Thoracic aorta (tissue), 2 donors: ENCODE data around the gene AP5S1. TPM values are rescaled to one million over a fixed set of nuclear protein-coding genes. Genes with fewer than 3 reads are reported as not detected.
A peak's percentile ranks its signal among the peaks of the same experiment; 100 is the strongest.
"Not testable (repeated sequence)": the region's sequence is repeated elsewhere in the genome, so short reads cannot be mapped to it uniquely, and the experiment has no call there.

Source experiments
- ATAC-seq: fragments of 150-250 bp; one replicate; pipeline ENCODE4 v1.8.0; 2017; ENCODE audit warnings: low read depth; ENCODE audit not compliant: insufficient number of reproducible peaks, low FRiP score
- DNase-seq: peaks from one replicate; pipeline ENCODE4 v3.0.0-alpha.2; 2020; ENCODE audit warnings: low spot score
- H3K27ac ChIP-seq, 2 donors: fragments of 200-600 bp; sonication (generic); 1 replicate in 1 of 2; 2 replicates in 1 of 2; pipeline ENCODE4 v1.5.1; 2016; ENCODE audit warnings: mild to moderate bottlenecking in 2 of 2, moderate library complexity in 2 of 2
- H3K27me3 ChIP-seq: fragments of 200-600 bp; sonication (generic); replicated peaks from 2 replicates; pipeline ENCODE4 v1.6.0; 2016; ENCODE audit warnings: mild to moderate bottlenecking; ENCODE audit not compliant: insufficient read depth
- H3K36me3 ChIP-seq: fragments of 200-600 bp; sonication (generic); one replicate; pipeline ENCODE4 v1.5.1; 2016
- H3K4me1 ChIP-seq, 2 donors: fragments of 200-600 bp; sonication (generic); 1 replicate in 1 of 2; 2 replicates in 1 of 2; pipeline versions ENCODE4 v1.5.1 to v1.6.0; 2016; ENCODE audit warnings: low read depth in 2 of 2, mild to moderate bottlenecking in 1 of 2; ENCODE audit not compliant: control insufficient read depth in 1 of 2
- H3K4me3 ChIP-seq: fragments of 200-600 bp; sonication (generic); 2 replicates; pipeline ENCODE4 v1.5.1; 2016; ENCODE audit warnings: mild to moderate bottlenecking
- H3K9me3 ChIP-seq: fragments of 200-600 bp; sonication (generic); 2 replicates; pipeline ENCODE4 v1.5.1; 2016
- total RNA-seq, 2 donors: library from RNA; depleted of rRNA; stranded (reverse); fragments of >200 nt; gene quantifications; one replicate each; pipeline versions ENCODE4 v1.1.0 to v1.2.3, GENCODE V29; 2016
- TF ChIP-seq, protein P1 (sequence below): fragments of 200-600 bp; sonication (generic); IDR thresholded peaks from one replicate; pipeline ENCODE4 v1.5.1; 2019; ENCODE audit warnings: antibody characterized with exemption

AP5S1 gene
- total RNA-seq, 2 donors from 2014 or later = 12.3 to 18.0 TPM

DNA sequence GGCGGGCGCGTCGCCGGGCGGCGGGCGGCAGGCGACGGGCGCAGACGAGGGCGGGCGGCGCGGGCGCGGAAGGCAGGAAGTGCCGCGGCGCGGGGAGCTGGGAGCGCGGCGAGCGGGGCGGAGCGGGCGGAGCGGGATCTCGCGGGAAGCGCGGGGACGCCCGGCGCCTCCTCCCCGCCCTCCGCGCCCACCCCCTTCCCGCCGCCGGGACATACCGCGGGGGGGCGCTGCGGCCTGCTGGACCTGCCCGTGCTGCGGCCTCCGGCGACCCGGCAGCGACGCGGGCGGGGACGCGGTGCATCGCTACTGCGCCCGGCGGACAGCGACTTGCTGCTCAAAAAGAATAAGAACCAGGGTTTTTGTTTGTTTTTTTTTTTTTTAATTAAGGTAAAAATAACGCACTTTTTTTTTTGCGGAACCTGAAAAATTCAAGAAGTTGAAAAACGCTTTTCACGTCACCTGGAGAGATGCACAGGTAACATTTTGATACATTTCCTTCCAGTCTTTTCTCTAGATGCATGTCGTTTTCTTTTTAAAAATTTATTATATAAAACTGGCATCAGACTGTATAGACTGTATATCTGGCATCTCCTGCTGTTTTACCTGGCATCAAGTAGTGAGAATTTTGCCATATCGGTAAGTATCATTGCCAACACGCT, 33.6 kb upstream of the AP5S1 start, which contains the start of gene CENPB:
TSS of gene CENPB (minus strand) at position 76 of the 659 bp plus-strand sequence. CDS start 257 bp downstream, outside the sequence.
- no peaks in the 10 kb centered on the region for H3K36me3 ChIP-seq
- TF ChIP-seq, protein P1, sequence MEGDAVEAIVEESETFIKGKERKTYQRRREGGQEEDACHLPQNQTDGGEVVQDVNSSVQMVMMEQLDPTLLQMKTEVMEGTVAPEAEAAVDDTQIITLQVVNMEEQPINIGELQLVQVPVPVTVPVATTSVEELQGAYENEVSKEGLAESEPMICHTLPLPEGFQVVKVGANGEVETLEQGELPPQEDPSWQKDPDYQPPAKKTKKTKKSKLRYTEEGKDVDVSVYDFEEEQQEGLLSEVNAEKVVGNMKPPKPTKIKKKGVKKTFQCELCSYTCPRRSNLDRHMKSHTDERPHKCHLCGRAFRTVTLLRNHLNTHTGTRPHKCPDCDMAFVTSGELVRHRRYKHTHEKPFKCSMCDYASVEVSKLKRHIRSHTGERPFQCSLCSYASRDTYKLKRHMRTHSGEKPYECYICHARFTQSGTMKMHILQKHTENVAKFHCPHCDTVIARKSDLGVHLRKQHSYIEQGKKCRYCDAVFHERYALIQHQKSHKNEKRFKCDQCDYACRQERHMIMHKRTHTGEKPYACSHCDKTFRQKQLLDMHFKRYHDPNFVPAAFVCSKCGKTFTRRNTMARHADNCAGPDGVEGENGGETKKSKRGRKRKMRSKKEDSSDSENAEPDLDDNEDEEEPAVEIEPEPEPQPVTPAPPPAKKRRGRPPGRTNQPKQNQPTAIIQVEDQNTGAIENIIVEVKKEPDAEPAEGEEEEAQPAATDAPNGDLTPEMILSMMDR = peak; percentile 72
- H3K27me3 ChIP-seq = no peaks in the 10 kb centered on the region
- no peaks in the 10 kb centered on the region for H3K9me3 ChIP-seq
- peaks cover 26 to 35% of the 10 kb centered on the region in 2 donors for H3K4me1 ChIP-seq
- H3K4me3 ChIP-seq = peak within 1 kb of the TSS; percentile 83
- peak within 1 kb of the TSS; percentile 69 to 79 for H3K27ac ChIP-seq
- ATAC-seq (peak; percentile 71), DNase-seq (no peak)

DNA sequence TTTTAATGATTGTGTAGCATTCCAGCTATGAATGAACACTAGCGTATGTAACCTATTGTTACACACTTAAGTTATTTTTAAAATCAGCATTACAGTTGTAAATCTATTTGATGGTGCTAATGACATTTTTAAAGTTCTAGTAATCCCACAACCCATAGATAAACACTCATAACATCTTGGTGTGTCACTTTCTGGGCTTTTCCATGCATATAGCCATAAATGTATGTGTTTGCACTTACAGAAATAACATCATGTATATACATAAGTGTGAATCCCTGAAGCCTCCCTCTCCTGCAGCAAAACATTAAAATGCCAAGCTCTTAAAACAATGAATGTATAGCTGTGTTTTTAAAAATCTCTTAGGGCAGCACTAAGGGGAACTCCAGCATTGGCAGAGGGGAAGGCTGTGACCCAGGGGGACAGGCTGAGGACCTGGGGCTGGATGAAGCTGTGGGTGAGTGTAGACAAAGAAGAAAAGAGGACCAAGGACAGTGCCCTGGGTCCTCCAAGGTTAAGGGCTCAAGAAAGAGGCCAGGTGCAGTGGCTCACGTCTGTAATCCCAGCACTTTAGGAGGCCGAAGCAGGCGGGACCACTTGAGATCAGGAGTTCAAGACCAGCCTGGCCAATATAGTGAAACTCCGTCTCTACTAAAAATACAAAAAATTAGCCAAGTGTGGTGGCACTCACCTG, 32.9 kb upstream of the AP5S1 start:
- no peak for DNase-seq
- Histone ChIP-seq H3K36me3 (no peaks in the 10 kb centered on the region), H3K4me1 (peaks cover 26 to 35% of the 10 kb centered on the region in 2 donors), H3K27me3 (no peaks in the 10 kb centered on the region), H3K27ac (no peak overlapping the region), H3K4me3 (peak overlapping the region; percentile 58), H3K9me3 (no peaks in the 10 kb centered on the region)
- TF ChIP-seq, protein P1 = no peak
- ATAC-seq = no peak

DNA sequence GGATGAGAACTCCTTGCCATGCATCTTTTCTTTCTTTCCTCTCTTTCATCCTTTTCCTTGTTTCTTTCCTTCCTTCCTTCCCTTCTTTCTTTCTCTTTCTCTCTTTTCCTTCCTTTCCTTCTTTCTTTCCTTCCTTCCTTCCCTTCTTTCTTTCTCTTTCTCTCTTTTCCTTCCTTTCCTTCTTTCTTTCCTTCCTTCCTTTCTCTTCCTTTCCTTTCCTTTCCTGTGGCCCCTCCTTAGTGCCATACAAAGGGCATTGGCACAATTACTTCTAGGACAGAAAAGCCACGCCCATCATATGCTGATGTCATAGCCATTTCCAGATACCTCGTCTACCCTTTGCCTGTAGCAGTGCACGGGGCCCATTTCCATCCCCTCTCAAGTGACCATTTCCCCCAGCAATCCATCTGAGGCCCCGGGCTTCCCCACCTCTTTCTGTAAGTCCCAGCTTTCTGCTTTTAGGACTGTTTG, 31.6 kb upstream of the AP5S1 start:
- Histone ChIP-seq H3K4me3 (no peak overlapping the region), H3K36me3 (no peaks in the 10 kb centered on the region), H3K27ac (no peak overlapping the region), H3K4me1 (peaks cover 24 to 32% of the 10 kb centered on the region in 2 donors), H3K9me3 (no peaks in the 10 kb centered on the region), H3K27me3 (no peaks in the 10 kb centered on the region)
- TF ChIP-seq, protein P1 = no peak
- no peak for DNase-seq
- ATAC-seq = no peak

DNA sequence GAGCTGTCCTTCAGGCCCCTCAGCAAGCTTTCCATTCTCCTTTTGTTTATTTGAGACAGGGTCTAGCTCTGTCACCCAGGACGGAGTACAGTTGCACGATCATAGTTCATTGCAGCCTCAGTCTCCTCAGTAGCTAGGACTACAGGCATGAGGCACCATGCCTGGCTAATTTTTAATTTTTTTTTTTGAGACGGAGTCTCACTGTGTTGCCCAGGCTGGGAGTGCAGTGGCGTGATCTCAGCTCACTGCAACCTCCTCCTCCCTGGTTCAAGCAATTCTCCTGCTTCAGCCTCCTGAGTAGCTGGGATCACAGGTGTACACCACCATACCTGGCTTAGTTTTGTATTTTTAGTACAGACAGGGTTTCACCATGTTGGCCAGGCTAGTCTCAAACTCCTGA, 31.1 kb upstream of the AP5S1 start:
- not testable (repeated sequence) for H3K27ac ChIP-seq, H3K27me3 ChIP-seq, H3K4me3 ChIP-seq, ATAC-seq, H3K36me3 ChIP-seq, DNase-seq, H3K9me3 ChIP-seq
- H3K4me1 ChIP-seq = peaks cover 19 to 27% of the 10 kb centered on the region in 2 donors

DNA sequence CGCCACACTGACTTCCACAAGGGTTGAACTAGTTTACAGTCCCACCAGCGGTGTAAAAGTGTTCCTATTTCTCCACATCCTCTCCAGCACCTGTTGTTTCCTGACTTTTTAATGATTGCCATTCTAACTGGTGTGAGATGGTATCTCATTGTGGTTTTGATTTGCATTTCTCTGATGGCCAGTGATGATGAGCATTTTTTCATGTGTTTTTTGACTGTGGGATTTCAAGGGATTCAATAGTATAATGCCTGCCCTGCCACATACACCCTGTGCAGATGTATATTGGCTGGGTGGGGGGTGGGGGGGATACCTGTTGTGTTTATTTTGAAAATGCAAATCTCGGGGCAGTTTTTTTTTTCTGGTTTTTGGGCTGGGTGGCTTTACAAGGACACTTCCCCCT, 26.2 kb upstream of the AP5S1 start:
- DNase-seq, H3K9me3 ChIP-seq, H3K4me3 ChIP-seq, H3K27me3 ChIP-seq, H3K36me3 ChIP-seq, ATAC-seq, H3K27ac ChIP-seq: not testable (repeated sequence)
- peaks cover 10 to 38% of the 10 kb centered on the region in 2 donors for H3K4me1 ChIP-seq

DNA sequence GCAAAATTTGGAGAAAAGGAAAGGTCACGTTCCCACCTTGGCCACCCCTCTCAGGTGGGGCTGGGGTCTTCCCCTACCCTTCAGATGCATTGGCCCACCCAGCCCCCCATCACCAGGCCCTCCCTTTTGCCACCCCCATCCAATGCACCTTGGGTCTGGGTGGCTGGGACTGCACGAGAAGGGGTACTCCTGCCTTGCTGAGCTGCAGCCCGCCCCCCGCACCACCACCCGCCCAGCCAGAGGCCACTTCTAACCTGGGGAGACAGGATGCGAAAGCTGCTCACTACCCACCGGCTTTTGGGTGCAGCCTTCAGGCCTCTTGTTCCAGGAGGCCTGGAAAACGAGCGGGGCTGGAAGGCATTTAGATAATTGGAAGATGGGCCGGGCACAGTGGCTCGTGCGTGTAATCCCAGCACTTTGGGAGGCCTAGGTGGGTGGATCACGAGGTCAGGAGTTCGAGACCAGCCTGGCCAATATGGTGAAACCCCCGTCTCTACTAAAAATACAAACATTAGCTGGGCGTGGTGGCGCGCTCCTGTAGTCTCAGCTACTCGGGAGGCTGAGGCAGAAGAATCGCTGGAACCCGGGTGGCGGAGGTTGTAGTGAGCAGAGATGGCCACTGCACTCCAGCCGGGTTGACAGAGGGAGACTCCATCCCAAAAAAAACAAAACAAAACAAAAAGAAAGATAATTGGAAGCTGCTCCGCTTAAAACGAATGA, 25.5 kb upstream of the AP5S1 start:
- no peaks in the 10 kb centered on the region for H3K9me3 ChIP-seq
- no peaks in the 10 kb centered on the region for H3K27me3 ChIP-seq
- H3K27ac ChIP-seq = peak overlapping the region; percentile 98 to 99
- peak overlapping the region; percentile 95 for H3K4me3 ChIP-seq
- no peak for DNase-seq
- no peak for ATAC-seq
- TF ChIP-seq, protein P1 = no peak
- H3K4me1 ChIP-seq = peaks cover 10 to 44% of the 10 kb centered on the region in 2 donors
- H3K36me3 ChIP-seq = no peaks in the 10 kb centered on the region
